Measurements from ENCODE around the gene RIN1.

GRCh38 chr11:66312549-66313320, 23.5 kb downstream of the RIN1 start:
- no peak for TF ChIP-seq ZFP3 (CRISPR knock-in tag; IDR thresholded peaks at IDR 0.05)
- no peak for TF ChIP-seq CREB5 (CRISPR knock-in tag; IDR thresholded peaks at IDR 0.05; ENCODE audit: low read depth)
- TF ChIP-seq, protein P1, sequence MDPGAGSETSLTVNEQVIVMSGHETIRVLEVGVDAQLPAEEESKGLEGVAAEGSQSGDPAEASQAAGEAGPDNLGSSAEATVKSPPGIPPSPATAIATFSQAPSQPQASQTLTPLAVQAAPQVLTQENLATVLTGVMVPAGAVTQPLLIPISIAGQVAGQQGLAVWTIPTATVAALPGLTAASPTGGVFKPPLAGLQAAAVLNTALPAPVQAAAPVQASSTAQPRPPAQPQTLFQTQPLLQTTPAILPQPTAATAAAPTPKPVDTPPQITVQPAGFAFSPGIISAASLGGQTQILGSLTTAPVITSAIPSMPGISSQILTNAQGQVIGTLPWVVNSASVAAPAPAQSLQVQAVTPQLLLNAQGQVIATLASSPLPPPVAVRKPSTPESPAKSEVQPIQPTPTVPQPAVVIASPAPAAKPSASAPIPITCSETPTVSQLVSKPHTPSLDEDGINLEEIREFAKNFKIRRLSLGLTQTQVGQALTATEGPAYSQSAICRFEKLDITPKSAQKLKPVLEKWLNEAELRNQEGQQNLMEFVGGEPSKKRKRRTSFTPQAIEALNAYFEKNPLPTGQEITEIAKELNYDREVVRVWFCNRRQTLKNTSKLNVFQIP (CRISPR knock-in tag; IDR thresholded peaks at IDR 0.05; ENCODE audit: borderline replicate concordance, low read depth), result no peak
- no peak for TF ChIP-seq RARB (CRISPR knock-in tag; IDR thresholded peaks at IDR 0.05)
- TF ChIP-seq PATZ1 (CRISPR knock-in tag; IDR thresholded peaks at IDR 0.05; ENCODE audit: borderline replicate concordance), result no peak

All from SK-N-SH treated with all-trans-retinoic acid at 6 μM for 48 hours (cell line).